Vagina (tissue), 2 donors: Measurements from ENCODE around the gene TAS2R14.

Experiments used
- POLR2A ChIP-seq, 2 donors: fragments of 450-650 bp; IDR thresholded peaks; one replicate each; pipeline ENCODE4 v1.6.1; 2017; ENCODE audit warnings: antibody characterized with exemption in 2 of 2, mild to moderate bottlenecking in 2 of 2, moderate library complexity in 2 of 2
- POLR2AphosphoS5 ChIP-seq, 2 donors: sonication (generic); formaldehyde crosslinking; IDR thresholded peaks; one replicate each; pipeline ENCODE4 v1.9.0; 2017; ENCODE audit warnings: antibody characterized with exemption in 2 of 2, mild to moderate bottlenecking in 2 of 2, low read depth in 1 of 2; ENCODE audit not compliant: insufficient read depth in 1 of 2
- TF ChIP-seq, protein P1 (sequence below), 3 experiments: fragments of 450-650 bp in 2 of 3; fragments of 200-600 bp in 1 of 3; sonication (generic) in 1 of 3; IDR thresholded peaks; one replicate each; pipeline ENCODE4 v1.5.1; 2017 to 2019; ENCODE audit warnings: antibody characterized with exemption in 3 of 3, mild to moderate bottlenecking in 2 of 3, moderate library complexity in 2 of 3

DNA sequence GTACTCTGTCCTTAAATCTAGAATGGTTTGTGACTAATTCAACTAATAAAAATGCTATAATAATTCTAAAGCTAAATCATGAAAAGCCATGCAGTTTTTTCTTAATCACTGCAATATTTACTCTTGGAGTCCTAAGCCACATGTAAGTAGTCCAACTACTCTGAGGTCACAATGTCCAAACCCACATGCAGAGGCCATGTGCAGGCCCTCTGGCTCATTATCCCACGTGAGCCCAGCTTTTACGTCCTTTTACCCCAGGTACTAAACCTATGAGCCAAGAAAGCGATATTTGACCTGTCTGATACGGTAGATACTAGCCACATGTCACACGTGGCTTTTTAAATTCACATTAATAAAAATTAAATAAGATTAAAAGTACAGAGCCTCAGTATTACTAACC is 42.2 kb downstream of the TAS2R14 start:
- TF ChIP-seq POLR2A (IDR thresholded peaks at IDR 0.05) (no peak), POLR2AphosphoS5 (IDR thresholded peaks at IDR 0.05; ENCODE audit: insufficient read depth in 1 of 2, low read depth in 1 of 2) (no peak)
- TF ChIP-seq, protein P1, sequence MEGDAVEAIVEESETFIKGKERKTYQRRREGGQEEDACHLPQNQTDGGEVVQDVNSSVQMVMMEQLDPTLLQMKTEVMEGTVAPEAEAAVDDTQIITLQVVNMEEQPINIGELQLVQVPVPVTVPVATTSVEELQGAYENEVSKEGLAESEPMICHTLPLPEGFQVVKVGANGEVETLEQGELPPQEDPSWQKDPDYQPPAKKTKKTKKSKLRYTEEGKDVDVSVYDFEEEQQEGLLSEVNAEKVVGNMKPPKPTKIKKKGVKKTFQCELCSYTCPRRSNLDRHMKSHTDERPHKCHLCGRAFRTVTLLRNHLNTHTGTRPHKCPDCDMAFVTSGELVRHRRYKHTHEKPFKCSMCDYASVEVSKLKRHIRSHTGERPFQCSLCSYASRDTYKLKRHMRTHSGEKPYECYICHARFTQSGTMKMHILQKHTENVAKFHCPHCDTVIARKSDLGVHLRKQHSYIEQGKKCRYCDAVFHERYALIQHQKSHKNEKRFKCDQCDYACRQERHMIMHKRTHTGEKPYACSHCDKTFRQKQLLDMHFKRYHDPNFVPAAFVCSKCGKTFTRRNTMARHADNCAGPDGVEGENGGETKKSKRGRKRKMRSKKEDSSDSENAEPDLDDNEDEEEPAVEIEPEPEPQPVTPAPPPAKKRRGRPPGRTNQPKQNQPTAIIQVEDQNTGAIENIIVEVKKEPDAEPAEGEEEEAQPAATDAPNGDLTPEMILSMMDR (IDR thresholded peaks at IDR 0.05) = no peak
